Testis (tissue), 3 donors: ENCODE measurements around the gene PEX11B. TPM values are rescaled to one million over a fixed set of nuclear protein-coding genes. Genes with fewer than 3 reads are reported as not detected.

Experiments used
- DNase-seq: peaks from one replicate; pipeline ENCODE4 v3.0.0-alpha.2; 2019
- H3K27ac ChIP-seq, 2 donors: fragments of 200-600 bp; sonication (generic); one replicate each; pipeline ENCODE4 v1.5.1; 2019
- H3K27me3 ChIP-seq: fragments of 200-600 bp; sonication (generic); one replicate; pipeline ENCODE4 v1.5.1; 2019
- H3K36me3 ChIP-seq: fragments of 200-600 bp; sonication (generic); one replicate; pipeline ENCODE4 v1.5.1; 2017; ENCODE audit warnings: low read depth; ENCODE audit errors: missing control alignments
- H3K4me1 ChIP-seq: fragments of 200-600 bp; sonication (generic); one replicate; pipeline ENCODE4 v1.5.1; 2019
- H3K4me3 ChIP-seq, 2 donors: fragments of 200-600 bp; sonication (generic); one replicate each; pipeline ENCODE4 v1.5.1; 2017 to 2019
- H3K9me3 ChIP-seq: fragments of 200-600 bp; sonication (generic); one replicate; pipeline ENCODE4 v1.5.1; 2017
- POLR2A ChIP-seq: fragments of 450-650 bp; IDR thresholded peaks from one replicate; pipeline ENCODE4 v1.6.1; 2017; ENCODE audit warnings: antibody characterized with exemption, mild to moderate bottlenecking, moderate library complexity
- WGBS, 2 donors: methylation state at CpG; one replicate each; pipeline ENCODE4 v1.1.5; 2018; 5-methylcytosine and 5-hydroxymethylcytosine counted together
- intact Hi-C: fragments of 100-400 bp; cut with DNase I; formaldehyde crosslinking; loops from one replicate; pipeline ENCODE4 v1.15.1; 2023; ENCODE audit warnings: low total_unique reads
- polyA plus RNA-seq: library from polyadenylated mRNA; stranded (reverse); fragments of 350-450 nt; fragmentation: Illumina TruSeq; extraction: RNeasy Lipid Tissue Mini Kit (QIAGEN cat#74804); gene quantifications from one replicate; pipeline ENCODE4 v1.2.3, GENCODE V29; 2014; ENCODE audit warnings: low read depth, low replicate concordance; ENCODE audit not compliant: insufficient read depth
- total RNA-seq, 2 donors: library from RNA; depleted of rRNA; stranded (reverse); fragments of >200 nt; gene quantifications; one replicate each; pipeline ENCODE4 v1.2.3, GENCODE V29; 2016
- TF ChIP-seq, protein P1 (sequence below), 3 experiments: fragments of 450-650 bp in 2 of 3; fragments of 200-600 bp in 1 of 3; sonication (generic) in 1 of 3; IDR thresholded peaks; one replicate each; pipeline ENCODE4 v1.5.1; 2016 to 2019; ENCODE audit warnings: antibody characterized with exemption in 3 of 3, mild to moderate bottlenecking in 2 of 3, moderate library complexity in 1 of 3

The PEX11B gene
- total and polyA plus RNA-seq, 3 donors from 2014 or later, result 42.1 to 54.8 (median 42.7) TPM

DNA sequence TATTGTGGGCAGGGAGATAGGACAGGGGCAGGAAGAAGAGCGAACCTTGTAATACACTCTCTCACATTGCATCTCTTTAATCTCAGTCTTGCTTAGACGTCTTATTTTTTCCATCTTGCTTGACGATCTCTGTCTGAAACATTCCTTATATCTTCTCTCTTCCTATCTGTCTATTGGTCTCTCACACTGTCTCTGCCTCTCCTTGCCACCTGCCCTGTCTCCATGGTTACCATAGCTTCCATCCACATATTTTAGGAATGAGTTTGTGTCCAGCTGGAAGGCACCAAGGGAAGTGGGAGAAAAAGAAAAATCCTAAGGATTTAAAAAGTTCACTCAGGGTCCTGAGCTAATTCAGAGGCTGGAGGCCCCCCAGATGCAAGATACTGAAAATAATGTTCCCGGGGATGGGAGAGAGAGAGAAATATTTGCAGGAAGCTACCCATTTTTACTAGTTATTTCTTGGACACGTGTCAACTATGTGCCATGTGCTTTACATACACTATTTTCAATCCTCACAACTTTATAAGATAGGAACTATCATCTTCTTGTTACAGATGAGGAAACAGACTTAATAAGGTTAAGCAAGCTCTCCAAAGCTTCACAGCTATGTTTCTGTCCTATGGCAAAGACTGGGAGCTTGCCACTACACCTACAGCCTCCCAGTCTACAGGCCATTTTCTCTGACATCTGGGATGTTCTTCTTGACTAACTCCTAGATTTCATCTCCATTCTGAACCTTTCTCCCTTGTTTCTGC is 44.9 kb upstream of the PEX11B start:
- H3K4me3 ChIP-seq, result peak overlapping the region in 1 of 2 donors; percentile 76
- H3K4me1 ChIP-seq, result peaks cover 24% of the 10 kb centered on the region
- no peaks in the 10 kb centered on the region for H3K9me3 ChIP-seq
- TF ChIP-seq POLR2A, result no peak
- TF ChIP-seq, protein P1, sequence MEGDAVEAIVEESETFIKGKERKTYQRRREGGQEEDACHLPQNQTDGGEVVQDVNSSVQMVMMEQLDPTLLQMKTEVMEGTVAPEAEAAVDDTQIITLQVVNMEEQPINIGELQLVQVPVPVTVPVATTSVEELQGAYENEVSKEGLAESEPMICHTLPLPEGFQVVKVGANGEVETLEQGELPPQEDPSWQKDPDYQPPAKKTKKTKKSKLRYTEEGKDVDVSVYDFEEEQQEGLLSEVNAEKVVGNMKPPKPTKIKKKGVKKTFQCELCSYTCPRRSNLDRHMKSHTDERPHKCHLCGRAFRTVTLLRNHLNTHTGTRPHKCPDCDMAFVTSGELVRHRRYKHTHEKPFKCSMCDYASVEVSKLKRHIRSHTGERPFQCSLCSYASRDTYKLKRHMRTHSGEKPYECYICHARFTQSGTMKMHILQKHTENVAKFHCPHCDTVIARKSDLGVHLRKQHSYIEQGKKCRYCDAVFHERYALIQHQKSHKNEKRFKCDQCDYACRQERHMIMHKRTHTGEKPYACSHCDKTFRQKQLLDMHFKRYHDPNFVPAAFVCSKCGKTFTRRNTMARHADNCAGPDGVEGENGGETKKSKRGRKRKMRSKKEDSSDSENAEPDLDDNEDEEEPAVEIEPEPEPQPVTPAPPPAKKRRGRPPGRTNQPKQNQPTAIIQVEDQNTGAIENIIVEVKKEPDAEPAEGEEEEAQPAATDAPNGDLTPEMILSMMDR (IDR thresholded peaks at IDR 0.05), result no peak
- H3K27ac ChIP-seq, result peak overlapping the region; percentile 80 to 81
- DNase-seq, result no peak
- H3K27me3 ChIP-seq, result no peaks in the 10 kb centered on the region
- 22 to 24% methylated on average over 5 of the region's 5 CpGs for WGBS, 2 donors
- intact Hi-C loops, result no loop called here
- H3K36me3 ChIP-seq, result no peaks in the 10 kb centered on the region

DNA sequence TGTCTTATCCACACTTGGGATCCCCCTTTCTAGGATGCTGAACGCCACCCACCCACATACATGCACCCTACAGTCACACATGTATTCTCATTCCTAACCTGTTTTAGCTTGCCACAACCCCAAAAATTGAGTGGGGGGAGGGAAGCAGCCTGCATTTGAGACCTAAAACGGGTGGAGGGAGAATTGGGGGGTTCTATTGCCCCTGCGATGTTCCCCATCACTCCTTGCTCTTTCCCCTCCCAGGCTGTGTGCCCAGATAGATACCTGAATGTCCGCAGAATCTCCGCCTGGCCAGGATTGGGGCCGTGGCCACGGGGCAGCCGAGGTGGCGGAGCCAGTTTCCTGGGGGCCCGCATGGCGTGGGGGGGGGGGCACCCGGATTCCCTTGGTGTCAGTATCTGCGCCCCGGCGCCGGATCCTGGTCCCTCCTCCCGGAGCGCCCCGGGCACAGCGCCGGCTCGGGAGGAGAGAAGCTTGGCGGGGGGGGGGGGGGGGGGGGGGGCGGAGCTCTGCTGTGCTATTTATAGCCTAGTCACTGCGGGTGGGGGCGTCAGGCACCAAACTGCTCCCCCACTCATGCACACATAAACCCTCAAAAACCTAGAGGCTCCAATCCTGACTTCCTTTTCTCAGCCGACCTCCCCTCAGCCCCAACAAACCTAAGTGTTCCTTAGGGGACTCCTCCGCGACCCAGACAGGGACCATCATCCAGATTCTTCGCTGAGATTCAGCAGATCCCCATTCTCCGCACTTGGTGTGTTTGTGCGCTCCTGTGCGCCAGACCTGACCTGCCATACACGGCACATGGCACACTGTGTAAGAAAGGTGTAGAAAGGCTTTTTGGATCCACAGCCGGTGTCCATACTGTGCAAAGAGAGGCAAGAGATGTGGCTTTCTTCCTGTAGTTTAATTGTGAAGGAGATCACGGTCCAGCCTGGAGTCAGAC is 43.9 kb upstream of the PEX11B start:
- H3K4me1 ChIP-seq, result peaks cover 29% of the 10 kb centered on the region
- intact Hi-C loops, result no loop called here

DNA sequence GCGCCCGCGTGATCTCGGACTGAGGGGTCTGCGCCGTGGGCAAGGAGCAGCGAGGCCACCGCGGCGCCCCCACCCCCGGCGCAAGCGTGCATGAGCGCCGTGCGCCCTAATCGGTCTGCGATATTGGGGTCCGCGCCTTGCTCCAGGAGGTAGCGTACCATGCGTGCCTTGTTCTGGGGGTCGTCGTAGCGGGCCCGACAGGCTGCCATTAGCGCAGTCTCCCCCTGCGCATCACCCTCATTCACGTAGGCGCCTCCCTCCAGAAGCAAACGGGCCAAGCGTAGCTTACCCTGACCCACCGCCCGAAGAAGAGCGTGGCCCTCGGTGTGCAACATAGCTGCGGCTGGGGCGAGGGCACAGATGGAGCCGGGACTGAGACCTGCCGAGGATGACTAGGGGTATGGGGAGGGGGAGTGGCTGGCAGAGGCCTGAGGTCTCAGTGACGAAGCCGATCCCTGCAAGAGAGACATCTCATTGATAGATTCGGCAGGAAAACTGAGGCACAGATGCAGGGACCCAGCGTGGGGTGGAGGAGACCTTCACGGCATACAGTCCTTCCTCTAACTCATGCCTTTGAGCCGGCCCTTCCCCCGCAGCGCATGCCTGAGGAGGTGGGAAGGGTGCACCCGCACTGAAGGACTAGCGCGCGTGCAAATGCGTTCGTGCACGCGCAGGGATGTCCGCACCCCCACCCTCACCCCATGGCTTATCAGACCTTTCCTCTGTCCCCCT is 43.1 kb upstream of the PEX11B start:
- WGBS, 2 donors, result 0 to 1% methylated on average over 5 to 53 of the region's 57 CpGs
- intact Hi-C loops, result no loop called here
- H3K4me3 ChIP-seq, result peak overlapping the region; percentile 55 to 68
- H3K27ac ChIP-seq, result peak overlapping the region; percentile 84 to 86
- H3K9me3 ChIP-seq, result no peaks in the 10 kb centered on the region
- H3K36me3 ChIP-seq, result no peaks in the 10 kb centered on the region
- peak; percentile 51 for DNase-seq
- H3K27me3 ChIP-seq, result no peaks in the 10 kb centered on the region
- no peak for TF ChIP-seq POLR2A
- TF ChIP-seq, protein P1 (IDR thresholded peaks at IDR 0.05), result no peak
- H3K4me1 ChIP-seq, result peaks cover 32% of the 10 kb centered on the region

More for the DNA sequence above, 43.9 kb upstream of the PEX11B start:
- Histone ChIP-seq H3K36me3 (no peaks in the 10 kb centered on the region), H3K27ac (peak overlapping the region; percentile 23 to 80), H3K4me3 (peak overlapping the region; percentile 55 to 68), H3K27me3 (no peaks in the 10 kb centered on the region), H3K9me3 (no peaks in the 10 kb centered on the region)
- DNase-seq, result peak; percentile 62
- TF ChIP-seq POLR2A, result no peak
- TF ChIP-seq, protein P1 (IDR thresholded peaks at IDR 0.05), result no peak
- WGBS, 2 donors, result 2 to 5% methylated on average over 15 to 34 of the region's 36 CpGs

DNA sequence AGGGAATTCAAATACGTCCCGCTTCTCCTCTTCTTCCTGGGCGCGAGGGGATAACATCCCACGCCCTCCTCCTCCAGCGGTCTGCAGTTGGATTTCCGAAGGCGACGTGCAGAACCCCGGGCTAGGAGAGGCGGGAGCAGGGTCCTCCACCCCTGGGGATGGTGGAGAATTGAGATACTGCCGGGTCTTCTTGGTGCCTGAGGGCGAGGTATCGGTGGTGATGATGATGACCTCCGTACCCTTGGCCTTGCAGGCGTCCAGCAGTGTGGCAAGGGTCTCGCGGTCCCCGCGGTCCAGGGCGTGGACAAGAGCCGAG is 42.5 kb upstream of the PEX11B start:
- 0% methylated on average over 12 of the region's 22 CpGs; no CpG with 5 or more reads in 1 of the 2 donors for WGBS, 2 donors

More for the DNA sequence above, 42.5 kb upstream of the PEX11B start:
- Histone ChIP-seq H3K9me3 (no peaks in the 10 kb centered on the region), H3K27ac (peak overlapping the region; percentile 84 to 86), H3K27me3 (no peaks in the 10 kb centered on the region), H3K36me3 (no peaks in the 10 kb centered on the region), H3K4me1 (peaks cover 38% of the 10 kb centered on the region), H3K4me3 (peak overlapping the region; percentile 55 to 68)
- no peak for DNase-seq
- intact Hi-C loops, result no loop called here
- no peak for TF ChIP-seq POLR2A
- TF ChIP-seq, protein P1 (IDR thresholded peaks at IDR 0.05), result no peak
